GM23248 (cell line): ENCODE data around the gene PLXDC2.

Source experiments
- EZH2 ChIP-seq: fragments of 200-600 bp; sonication (generic); IDR thresholded peaks from 2 replicates; pipeline ENCODE4 v1.6.1; 2018; ENCODE audit warnings: antibody characterized with exemption, mild to moderate bottlenecking; ENCODE audit not compliant: insufficient read depth, poor library complexity, severe bottlenecking
- EZH2phosphoT487 ChIP-seq: fragments of 200-600 bp; sonication (generic); IDR thresholded peaks from 2 replicates; pipeline ENCODE4 v1.6.1; 2018; ENCODE audit warnings: antibody characterized with exemption, moderate library complexity, mild to moderate bottlenecking, low read depth; ENCODE audit not compliant: insufficient read depth

GRCh38 chr10:20158086-20158485, 341.9 kb downstream of the PLXDC2 start:
- TF ChIP-seq EZH2 (no peak), EZH2phosphoT487 (no peak)
